Hematopoietic multipotent progenitor cell treated with erythropoietin and hydrocortisone succinate and interleukin-3 and kit ligand, for 17 days (in vitro differentiated cells): ENCODE measurements around the gene CNGB1.
"Not testable (repeated sequence)": the region's sequence is repeated elsewhere in the genome, so short reads cannot be mapped to it uniquely, and the experiment has no call there.

ENCODE experiments used
- DNase-seq: peaks from one replicate; pipeline ENCODE4 v3.0.0-alpha.2; 2015; ENCODE audit warnings: low spot score

The CNGB1 gene

DNA sequence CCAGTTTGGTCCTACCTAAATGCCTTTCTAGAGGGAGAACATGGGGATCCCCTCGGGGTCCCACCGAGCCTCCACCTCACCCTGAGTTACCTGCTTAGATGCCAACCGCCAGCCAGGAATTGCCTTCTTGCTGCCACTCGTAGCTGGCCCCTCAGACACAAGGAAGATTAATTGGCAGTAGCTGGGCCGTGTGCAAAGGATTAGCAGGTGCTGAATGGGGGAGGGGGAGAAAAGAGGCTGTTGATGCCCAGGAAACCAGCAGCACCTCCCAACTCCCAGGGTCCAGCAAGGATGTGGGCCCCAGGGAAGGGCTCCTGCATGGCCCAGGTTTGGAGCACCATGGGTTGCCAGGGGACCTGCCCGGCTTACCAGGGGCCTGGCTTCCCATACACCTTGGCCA lies at the start of gene CNGB1:
Gene CNGB1 (minus strand): TSS at position 159 of the 400 bp plus-strand sequence. CDS start 3,842 bp downstream, outside the sequence.
- no peak for DNase-seq

DNA sequence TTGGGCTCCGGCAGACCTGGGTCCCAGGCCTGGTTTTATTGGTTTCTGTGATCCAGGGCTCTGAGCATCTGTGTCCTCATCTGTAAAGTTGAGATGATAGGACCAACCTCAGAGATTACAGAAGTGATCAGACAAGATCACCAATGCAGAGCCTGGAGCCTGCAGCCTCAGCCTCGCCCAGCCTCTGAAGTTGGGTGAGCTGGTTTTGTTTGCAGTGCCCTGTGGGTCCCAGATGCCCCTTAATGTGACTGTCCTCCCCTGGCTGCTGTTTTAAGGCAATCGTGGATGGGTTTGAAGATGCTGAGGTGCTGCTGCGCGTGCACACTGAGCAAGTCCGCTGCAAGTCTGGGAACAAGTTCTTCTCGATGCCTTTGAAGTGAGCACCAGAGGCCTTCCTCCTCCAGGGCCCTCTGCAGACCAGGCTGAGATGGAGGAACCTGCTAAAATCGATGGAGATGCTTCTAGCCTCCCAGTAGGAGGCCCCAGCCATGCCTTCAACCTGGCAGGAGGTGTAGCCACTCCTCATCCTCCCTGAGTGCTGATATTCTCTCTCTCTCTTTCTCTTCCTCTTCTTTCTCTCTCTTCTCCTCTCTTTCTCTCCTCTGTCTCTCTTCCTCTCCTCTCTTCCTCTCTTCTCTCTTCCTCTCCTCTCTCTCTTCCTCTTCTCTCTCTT lies 49.1 kb upstream of the CNGB1 start:
- DNase-seq = no peak

DNA sequence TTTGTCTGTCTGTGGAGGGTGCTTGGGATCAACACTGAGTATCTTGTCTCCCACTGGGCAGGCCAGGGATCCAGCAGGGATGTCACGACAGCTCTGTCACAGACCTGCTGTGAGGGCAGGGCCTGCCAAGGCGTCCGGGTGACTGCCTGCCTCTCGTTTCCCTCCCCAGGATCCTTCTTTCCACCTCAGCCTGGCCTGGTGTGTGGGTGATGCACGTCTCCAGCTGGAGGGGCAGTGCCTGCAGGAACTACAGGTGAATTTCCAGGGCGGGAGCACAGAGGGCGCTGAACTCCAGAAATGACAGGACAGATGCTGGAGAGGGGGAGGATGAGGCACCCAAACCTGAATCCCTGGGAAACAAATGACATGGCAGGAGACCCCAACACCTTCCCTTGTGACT lies 47.9 kb upstream of the CNGB1 start:
- DNase-seq = no peak

DNA sequence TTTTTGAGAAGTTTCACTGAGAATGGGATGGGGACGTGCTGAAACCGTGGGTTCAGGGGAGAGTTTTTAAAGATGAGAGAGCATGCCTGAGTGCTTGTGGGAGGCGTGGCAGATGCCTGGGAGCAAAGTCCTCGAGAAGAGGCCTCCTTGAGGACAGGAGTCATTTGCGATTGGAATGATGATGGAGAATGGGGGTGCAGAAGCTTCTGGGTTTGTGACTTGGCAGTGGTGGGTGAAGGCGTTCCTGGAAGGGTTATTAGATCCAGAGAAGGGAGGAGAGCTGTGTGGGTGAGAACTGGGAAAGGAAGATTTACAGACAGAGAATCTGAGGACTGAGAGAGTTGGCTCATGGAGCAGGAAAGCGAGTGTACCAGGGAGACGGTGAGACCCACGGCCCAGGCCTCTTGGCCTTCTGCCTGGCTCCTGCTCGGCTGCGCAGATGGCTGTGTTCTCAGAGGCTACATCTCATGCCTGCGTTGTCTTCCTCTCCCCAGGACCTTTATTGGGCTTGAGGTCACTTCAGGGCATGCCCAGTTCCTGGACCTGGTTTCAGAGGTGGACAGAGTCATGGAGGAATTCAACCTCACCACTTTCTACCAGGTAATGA lies 46.0 kb upstream of the CNGB1 start:
- DNase-seq = no peak

DNA sequence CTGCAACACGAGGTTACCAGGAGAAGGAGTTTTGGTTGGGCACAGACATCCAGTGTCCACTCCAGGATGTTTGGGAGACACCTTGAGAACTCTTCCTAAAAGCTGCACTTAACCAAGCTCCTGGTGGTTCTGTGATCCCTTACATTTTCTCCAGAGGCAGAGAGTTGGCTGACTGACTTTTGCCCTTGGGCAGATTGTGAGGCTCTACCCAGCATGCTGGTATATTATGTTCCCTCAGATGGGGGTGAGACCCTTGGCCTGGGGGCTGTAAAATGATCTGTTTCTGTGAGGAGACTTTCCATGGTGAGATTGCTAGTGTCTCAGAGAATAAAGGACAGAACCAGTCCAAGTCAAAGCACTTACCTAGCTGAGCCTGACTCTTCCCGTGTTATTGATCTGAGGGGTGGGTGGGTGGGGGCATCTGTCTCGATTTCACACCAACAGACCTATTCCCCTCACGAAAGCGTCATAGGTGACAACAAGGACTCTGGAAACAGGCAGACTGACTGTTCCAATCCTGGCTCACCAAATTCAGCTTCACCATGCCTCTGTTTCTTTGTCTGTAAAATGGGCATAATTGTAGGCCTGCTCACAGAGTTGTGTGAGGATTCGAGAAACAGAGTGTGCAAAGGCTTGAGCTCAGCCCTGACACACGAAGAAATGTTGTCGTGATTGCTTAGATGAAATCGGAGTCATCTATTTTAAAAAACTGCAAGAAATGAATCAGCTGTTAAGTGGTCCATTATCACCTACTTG lies 42.5 kb upstream of the CNGB1 start:
- DNase-seq = no peak

DNA sequence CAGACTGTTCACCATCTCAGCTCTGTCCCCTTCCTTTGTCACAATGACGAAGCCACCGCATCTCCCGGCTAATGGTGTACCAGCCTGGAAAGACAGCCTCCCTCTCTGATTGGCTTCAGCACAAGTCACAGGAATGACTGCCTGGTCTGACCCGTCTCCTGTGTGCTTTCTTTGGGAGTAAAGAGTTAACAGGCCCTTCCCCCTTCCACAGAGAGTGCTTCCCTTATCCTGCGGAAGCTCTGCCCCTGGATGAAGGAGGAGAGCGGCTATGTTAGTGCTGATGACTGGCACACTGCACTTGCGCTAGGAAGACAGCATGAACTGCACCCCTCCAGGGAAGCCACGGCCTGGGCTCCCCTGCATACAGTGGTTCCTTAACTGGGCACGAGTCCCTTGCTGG lies 41.6 kb upstream of the CNGB1 start:
- no peak for DNase-seq

DNA sequence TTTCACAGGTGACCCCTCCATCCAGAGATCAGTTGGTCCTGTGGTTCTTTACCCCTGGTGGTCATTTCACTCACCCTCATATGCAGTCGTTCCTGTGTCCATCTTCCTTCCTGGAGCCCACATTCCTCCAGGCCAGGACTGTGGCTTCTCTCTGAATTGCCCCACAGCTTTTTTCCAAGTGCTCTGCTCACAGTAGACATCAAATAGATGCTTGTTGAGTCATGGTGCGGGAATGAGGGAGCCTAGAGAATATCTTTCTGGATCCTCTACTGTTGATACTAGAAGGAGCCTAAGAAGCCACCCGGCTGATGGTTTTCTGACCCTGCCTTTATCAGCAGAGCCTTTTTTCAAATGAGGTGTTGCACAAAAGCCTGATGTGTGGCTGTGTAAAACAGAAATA lies 40.7 kb upstream of the CNGB1 start:
- DNase-seq = no peak

DNA sequence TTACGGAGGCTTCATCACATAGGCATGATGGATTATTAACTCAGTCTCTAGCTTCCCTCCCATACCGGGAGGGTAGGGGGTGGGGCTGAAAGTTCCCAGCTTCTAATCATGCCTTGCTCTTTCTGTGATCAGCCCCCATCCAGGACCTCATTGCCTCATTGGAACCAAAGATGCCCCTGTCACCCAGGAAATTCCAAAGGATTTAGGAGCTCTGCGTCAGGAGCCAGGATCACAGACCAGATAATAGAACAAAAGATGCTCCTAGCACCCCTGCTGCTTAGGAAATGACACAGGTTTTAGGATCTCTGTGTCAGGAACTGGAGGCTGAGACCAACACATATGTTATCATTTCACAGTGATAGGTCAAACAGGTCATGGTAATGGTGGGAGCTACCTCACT lies 40.0 kb upstream of the CNGB1 start:
- no peak for DNase-seq

DNA sequence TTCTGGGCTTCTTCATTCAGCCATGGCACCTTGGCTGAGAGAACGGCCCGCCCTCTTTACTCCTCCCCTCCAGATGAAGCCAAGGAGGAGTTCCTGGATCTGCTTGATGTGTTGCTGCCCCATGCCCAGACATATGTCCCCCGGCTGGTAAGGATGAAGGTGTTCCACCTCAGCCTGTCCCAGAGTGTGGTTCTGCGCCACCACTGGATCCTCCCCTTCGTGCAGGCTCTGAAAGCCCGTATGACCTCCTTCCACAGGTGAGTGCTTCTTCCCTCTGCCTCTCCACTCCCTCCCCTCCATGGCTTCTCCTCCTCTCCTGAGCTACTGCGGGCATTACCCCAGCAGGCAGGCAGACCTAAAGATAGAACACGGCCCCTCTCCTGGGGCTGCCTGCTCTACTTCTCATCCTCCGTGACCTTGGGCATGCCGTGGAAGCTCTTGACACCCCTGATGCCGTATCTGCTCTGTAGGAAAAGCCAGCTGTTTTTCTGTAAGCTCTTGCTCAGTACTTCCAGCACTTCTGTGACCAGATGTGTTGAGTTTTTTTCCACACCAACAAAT lies 39.0 kb upstream of the CNGB1 start:
- DNase-seq = no peak

DNA sequence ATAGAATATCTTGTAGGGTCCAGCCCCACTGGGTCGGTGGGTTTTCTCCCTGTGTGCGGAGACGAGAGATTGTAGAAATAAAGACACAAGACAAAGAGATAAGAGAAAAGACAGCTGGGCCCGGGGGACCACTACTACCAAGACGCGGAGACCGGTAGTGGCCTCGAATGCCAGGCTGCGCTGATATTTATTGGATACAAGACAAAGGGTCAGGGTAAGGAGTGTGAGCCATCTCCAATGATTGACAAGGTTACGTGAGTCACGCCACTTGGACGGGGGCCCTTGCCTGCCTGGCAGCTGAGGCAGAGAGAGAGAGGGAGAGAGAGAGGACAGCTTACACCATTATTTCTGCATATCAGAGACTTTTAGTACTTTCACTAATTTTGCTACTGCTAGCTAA lies 33.8 kb upstream of the CNGB1 start:
- DNase-seq = not testable (repeated sequence)

DNA sequence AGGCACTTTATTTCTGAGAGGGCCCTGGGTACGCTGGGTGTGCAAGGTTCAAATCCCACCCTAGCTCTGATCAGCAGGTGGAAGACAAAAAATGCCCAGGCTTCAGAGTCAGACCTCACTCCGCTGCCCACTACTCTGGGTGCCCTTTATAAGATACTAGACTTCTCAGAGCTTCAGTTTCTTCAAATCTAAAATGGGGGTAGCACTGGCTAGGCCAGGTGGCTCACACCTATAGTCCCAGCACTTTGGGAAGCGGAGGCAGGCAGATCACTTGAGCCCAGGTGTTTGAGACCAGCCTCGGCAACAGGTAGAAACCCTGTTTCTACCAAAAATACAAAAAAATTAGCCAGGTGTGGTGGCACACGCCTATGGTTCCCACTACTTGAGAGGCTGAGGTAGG lies 32.0 kb upstream of the CNGB1 start:
- no peak for DNase-seq

DNA sequence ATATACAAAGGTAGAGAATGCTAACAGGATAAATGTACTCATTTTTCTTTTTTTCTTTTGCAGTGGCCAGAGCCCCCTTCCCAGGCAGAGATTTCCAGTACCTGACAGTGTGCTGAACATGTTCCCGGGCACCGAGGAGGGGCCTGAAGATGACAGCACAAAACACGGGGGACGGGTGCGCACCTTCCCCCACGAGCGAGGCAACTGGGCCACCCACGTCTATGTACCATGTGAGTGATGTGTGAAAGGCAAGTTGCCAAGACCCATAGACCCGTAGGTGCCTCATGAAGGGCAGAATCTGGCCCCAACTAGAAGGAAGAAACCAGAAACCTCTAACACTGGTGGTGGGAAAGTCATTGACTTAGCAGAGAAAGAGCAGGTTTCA lies 31.5 kb upstream of the CNGB1 start:
- DNase-seq = no peak

DNA sequence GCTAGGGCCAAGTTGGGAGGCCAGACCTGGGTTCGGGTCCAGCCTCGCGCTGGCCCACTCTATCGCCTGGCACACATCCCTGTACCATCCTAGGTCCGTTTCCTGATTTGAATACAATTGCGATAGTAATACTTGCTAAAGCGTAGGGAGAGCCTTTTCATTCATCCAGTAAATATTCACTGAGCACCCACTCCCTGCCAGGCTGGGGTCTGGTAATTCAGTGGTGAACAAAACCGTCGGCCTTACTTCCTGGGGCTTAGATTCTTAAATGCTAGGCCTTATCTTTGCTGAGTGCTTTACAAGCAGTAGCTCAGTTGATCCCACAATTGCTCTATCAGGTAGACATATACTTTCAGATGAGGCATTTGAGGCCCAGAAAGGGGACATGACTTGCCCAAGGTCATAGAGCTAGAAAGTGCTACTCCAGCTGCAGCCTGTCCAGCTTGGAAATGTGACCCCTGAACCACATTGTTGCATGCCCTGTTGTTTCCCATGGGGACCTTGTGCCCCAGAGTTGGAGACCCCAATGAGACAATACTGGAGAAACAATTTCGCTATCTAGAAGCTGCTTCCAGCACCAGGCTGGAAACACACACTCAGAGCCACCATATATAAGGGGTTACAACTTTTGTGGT lies 31.0 kb upstream of the CNGB1 start:
- peak; percentile 9 for DNase-seq

DNA sequence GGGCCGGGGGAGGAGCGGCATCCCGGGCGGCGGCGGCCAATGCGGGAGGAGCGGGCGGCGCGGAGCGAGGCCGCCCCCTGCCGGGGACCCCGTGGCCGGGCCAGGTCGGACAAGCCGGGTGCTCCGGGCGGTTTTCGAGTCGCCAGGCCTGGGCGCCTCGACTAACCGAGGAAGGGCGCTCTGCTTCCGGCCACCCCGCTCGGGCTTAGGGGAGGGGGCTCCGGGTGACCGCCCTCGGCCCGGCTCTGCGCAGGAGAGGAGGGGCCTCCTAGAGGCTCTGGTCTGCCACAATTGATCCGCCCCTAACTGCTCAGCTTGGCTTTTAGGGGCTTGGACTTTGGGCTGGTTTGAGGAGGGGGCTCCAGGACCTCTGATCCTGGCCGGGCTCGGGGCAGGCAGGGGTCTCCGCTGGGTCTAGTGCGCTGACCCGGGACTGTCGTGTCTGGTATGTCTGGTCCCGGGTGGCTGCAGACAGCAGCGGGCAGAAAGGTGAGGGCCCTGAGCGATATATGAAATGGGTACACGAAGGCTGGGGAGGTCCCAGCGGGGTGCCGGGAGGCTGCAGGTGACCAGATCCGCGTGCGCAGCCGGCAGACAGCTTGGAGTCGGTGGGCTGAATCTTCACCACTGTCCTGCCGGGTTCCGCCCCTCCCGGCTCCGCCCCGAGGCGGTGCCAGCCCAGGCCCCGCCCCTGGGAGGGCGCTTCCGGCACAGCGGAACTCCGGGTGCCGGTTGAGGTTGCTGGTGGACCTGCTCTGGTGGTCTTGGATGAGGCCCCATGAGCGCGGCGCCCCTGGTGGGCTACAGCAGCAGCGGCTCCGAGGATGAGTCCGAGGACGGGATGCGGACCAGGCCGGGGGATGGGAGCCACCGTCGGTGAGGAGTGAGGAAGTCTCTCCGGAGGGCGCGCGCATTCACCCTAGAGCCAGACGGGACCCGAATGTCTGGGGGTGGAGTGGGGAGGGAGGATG lies 30.1 kb upstream of the CNGB1 start, which contains the start of gene USB1:
Gene USB1 (plus strand): TSS at position 702 of the 971 bp plus-strand sequence. CDS start 77 bp downstream, at position 779.
- peak; percentile 88 for DNase-seq

DNA sequence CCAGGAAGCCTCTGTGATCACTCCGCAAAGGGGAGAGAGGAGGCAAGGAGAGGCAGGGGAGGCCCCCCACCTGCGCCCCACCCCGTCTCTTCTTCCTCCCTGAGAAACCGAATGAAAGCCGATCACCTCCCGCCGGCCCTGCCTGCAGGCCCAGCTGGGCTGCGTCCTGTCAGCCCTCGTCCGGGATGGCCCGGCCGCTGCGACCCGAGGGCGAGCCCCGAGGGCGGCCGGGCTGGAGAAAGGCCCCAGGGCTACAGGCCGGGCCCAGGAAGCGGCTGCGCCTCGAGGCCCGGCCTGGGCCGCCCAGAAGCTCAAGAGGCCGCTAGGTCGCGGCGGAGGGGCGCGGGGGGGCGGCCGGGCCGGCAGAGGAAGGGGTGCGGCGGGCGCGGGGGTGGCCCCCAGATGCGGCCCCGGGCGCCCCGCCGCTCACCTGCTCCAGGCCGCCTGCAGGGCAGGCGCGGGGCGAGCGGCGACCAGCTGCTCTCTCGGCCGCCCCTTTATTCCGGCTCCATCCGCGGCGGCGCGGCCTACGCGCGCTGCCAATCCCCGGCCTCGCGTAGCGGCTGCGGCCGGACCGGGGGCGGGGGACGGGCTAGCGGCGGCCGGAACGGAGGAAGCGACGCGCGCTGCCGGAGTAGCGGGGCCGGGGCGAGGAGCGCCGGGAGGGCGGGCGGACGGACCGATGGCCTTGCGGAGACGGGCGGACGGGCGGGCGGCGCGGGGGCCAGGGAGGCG lies 29.2 kb upstream of the CNGB1 start, which contains the start of gene ZNF319:
Gene ZNF319 (minus strand): TSS at position 702 of the 735 bp plus-strand sequence. CDS start 2,407 bp downstream, outside the sequence.
- no peak for DNase-seq

DNA sequence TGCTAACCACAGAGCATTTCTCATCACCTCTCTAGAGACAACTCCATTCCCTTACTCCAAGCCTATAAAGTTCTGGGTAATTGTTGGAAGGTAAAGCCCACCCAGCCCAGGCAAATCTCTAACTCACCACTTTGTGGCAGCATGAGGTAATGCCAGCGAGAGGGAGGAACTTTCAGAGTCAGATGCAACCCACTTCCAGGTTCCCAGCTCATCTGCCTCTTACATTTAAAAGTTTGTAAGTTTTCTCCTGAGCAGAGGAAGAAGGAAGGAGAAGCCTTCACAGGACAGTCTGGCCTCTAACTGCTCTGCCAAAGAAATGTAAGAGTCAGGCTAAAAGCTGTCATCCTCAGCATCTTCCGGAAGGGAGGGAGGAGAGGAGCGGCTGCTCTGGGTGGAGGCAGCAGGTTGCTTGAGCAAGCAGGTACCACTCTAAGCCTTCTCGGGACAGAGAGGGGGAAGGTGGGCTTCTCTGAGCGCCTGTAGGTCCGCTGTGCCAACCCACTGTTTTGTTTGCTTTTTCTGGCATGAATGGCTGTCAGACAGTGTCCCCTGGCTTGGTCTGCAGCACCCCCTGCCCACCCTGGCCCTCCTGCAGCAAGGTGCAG lies 28.5 kb upstream of the CNGB1 start:
- no peak for DNase-seq

DNA sequence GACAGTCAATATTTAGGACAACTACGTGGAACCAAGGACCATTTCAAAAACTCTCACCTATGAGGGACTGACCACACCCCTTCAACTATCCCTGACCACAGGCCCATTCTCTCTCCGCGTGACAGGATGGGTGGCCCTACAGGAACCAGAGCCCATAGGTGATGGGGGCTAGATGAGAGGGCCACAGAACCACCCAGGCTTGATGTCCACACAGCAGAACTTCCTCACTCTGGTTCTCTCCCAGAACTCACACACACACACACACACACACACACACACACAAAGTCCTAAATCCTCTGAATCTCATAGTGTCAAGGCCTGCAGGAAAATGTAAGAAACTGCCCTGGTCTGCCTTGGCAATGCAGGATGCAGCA lies 28.1 kb upstream of the CNGB1 start:
- no peak for DNase-seq

DNA sequence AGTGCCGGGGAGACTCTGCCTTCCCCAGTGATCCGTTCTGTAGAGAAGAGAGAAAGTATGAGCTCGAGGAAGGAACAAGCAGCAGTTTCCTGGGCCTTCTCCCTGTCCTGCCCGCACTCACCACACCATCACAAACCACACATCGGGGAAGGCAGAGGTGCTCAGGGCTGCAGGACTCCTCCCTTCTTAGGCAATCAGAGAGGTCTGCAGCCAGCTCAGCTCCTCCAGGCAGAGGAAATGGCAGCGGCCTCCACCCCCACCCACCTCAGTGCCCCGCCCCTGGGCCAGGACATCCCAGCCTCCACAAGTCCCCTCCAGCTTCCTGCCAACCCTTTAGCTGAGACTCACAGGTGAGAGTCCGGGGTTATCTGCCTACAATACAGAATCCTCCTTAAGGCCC lies 27.6 kb upstream of the CNGB1 start:
- no peak for DNase-seq

DNA sequence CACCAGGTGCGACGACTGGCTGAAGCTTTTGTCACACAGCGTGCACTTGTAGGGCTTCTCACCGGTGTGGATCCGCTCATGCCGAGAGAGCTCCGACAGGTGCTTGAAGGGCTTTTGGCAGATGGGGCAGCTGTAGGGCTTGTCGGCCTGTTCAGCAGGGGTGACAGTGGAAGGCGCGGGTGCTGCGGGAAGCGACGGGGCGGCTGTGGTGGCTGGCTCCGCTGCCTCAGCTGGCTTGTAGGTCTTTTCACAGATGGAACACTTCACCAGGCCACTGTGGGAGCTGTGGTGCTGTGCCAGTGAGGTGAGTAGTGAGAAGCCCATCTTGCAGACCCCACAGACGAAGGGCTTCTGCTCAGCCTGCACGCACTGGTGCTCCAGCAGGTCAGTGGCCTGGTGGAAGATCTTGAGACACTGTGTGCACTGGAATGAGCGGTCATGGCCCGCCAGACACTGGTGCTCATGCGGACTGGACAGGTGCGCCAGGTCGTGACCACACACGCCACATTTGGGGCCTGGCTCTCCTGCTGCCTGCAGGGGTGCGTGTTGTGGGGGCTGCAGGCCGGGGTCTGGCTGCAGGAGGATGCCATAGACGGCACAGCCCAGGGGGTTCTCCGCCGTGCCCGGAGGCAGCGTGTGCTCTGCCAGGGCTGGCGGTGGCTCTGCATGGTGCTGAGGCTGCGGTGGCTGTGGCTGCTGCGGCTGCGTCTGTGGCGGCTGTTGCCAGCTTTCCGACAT lies 26.8 kb upstream of the CNGB1 start:
- DNase-seq = no peak
